H1 (cell line): Measurements from ENCODE around the gene CDX2.

Experiments
- CBX5 ChIP-seq: fragments of 300-800, 300-1000 bp; sonication (generic); IDR thresholded peaks from 2 replicates; pipeline ENCODE4 v1.7.1; 2016; ENCODE audit warnings: antibody characterized with exemption, low read length, low read depth
- CTCF ChIP-seq, 3 experiments: IDR thresholded peaks; 1 replicate in 2 of 3; 2 replicates in 1 of 3; pipeline versions ENCODE4 v1.5.1 to v1.6.1; 2011; ENCODE audit warnings: low read length in 3 of 3, mild to moderate bottlenecking in 3 of 3, inconsistent platforms in 2 of 3, low read depth in 1 of 3, moderate library complexity in 1 of 3; ENCODE audit not compliant: insufficient read depth in 1 of 3; ENCODE audit errors: control extremely low read depth in 1 of 3
- EGR1 ChIP-seq: IDR thresholded peaks from 2 replicates; pipeline ENCODE4 v1.6.1; 2011; ENCODE audit warnings: low read depth, low read length, borderline replicate concordance

DNA sequence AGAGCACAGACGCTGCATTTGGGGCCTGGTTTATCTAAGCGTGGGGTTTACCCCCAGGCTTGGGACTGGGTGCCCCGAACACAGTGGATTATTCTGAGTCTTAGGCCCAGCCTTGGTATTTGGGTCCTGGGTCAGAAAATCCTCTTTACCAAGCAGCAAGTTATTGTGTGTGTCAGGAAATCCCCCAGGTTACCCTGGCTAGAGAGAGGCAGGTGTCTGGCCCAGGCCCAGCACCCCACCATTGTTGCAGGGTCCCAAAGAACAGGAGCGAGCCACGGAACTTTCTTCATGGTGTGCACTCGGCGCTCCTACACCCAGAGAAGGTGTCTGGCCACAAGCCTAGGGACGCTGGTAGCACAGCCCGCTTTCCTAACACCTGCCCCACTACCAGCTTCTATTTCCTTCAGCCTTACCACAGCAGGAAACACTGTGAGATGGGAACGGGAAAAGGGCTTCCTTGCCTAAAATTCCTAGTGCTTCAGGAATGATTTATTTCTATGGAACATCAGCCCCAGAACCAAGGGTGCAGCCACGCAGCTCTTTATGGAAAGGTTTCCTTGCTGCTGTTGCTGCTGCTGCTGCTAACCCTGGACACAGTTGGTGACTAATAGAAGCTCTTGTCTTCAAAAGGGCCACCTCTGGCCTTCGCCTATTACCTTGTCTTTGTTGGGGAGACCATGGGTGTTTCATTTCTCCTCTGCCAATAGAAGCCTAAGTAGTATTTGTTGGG, 7.4 kb upstream of the CDX2 start:
- TF ChIP-seq CBX5: no peak
- no peak for TF ChIP-seq CTCF (IDR thresholded peaks at IDR 0.05; ENCODE audit: control extremely low read depth in 1 of 3, insufficient read depth in 1 of 3, low read depth in 1 of 3, low read length in 3 of 3)
- TF ChIP-seq EGR1: no peak
